Tongue (tissue), 2 donors: ENCODE data around the gene TPCN2. TPM values are rescaled to one million over a fixed set of nuclear protein-coding genes. Genes with fewer than 3 reads are reported as not detected.
A peak's percentile ranks its signal among the peaks of the same experiment; 100 is the strongest.

Experiments used
- DNase-seq: peaks from one replicate; pipeline ENCODE4 v3.0.0-alpha.2; 2015
- total RNA-seq: library from RNA; depleted of rRNA; stranded (reverse); fragments of >200 nt; gene quantifications from one replicate; pipeline ENCODE4 v1.2.3, GENCODE V29; 2014

The TPCN2 gene
- total RNA-seq, 1 donor from 2014 or later = 11.5 TPM

DNA sequence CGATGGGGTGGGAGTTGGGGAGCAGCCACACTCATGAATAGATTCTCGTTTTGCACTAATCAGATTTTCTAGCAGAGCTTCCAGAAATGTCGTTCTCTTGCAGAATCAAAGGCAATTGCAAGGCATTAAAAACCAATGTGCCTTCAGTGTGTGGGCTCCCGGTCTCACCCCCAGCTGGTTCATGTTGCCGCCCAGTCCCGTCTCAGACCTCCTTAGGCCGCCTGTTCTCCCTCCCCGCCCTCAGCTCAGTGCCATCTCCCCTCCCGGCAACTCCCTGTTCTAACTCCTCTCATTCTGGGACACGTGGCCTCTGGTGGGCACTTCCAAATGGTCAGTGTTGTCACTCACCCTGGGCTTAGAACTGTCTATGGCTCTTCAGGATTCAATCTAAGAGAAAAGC, 64.5 kb downstream of the TPCN2 start:
- no peak for DNase-seq

DNA sequence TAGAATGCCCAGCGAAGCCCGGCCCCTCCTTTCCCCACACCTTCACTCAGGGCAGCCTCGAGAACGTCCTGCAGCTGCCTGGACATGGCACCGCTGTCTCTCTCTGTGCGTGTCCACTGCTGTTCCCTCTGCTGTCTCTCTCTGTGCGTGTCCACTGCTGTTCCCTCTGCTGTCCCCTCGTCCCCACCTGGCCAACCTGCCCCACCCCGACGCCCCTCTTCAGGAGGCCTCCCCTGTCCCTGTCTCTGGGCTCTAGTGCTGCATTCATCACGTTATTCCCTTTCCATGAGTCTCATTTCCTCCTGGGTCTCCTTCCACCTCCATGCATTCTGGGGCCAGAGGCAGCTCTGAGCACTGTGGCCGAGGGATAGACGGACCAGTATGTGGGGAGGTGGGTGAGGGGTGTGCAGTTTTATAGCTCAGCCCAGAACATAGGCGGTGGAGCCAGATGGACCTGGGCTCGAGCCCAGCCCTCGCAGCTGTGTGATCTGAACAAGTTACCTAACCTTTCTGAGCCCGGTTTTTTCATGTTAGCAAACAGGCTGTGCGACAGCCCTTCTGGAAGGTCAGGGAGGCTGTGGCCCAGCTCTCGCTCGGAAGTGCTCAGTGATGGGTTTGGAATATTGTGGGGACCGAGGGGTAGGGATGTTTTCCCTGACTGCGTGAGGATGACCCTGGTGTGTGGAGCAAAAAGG, 65.1 kb downstream of the TPCN2 start:
- no peak for DNase-seq

DNA sequence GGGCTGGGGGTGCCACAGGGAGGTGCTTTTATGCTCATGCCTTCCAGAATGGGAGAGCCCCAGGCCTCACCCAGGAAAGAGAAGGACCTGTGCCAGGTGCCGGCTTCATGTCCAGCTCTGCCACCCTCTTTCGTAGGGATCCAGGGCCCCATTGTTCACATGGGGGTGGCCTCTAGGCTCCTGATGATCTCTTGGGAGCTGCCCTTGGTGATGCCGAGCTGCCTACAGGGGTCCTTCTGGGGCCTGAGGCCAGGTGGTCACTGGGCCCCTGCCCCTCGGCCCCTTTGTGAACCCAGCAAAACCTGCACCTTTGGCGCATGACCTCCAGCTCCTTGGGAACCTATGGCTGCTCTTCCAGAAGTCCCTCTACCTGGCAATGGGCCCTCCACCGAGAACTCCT, 65.6 kb downstream of the TPCN2 start:
- no peak for DNase-seq

DNA sequence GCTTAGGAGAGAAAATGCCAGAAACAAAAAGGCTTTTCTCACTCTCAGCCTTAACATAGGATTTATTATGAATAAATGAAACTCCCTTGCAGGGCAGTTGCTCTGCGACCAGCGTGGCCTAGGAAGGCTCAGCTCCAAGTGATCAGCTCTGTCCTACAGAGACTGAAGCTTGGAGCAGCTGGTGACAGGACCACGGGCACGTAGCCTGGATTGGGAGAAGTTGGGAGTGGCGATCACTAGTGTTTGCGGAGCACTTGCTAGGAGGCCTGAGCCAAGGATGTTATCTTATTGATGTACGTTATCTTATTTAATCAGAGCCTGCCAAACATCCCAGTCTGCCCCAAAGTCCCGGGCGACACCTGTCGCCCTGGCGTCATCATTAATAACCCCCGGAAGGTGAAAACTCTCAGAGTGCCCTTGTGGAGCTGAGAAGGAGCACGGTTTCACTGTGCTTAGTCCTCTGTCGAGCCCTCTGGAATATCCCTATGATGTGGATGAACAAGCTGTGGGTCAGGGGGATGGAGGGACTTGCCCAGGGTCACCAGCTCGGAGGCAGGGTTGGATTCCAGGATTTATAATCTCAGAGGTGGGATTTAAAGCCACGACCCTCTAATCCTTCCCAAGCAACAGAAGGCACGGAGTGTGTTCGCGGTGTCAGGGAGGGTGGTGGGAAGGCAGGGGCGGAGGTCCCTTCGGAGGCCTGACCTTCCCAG, 66.2 kb downstream of the TPCN2 start:
- no peak for DNase-seq

DNA sequence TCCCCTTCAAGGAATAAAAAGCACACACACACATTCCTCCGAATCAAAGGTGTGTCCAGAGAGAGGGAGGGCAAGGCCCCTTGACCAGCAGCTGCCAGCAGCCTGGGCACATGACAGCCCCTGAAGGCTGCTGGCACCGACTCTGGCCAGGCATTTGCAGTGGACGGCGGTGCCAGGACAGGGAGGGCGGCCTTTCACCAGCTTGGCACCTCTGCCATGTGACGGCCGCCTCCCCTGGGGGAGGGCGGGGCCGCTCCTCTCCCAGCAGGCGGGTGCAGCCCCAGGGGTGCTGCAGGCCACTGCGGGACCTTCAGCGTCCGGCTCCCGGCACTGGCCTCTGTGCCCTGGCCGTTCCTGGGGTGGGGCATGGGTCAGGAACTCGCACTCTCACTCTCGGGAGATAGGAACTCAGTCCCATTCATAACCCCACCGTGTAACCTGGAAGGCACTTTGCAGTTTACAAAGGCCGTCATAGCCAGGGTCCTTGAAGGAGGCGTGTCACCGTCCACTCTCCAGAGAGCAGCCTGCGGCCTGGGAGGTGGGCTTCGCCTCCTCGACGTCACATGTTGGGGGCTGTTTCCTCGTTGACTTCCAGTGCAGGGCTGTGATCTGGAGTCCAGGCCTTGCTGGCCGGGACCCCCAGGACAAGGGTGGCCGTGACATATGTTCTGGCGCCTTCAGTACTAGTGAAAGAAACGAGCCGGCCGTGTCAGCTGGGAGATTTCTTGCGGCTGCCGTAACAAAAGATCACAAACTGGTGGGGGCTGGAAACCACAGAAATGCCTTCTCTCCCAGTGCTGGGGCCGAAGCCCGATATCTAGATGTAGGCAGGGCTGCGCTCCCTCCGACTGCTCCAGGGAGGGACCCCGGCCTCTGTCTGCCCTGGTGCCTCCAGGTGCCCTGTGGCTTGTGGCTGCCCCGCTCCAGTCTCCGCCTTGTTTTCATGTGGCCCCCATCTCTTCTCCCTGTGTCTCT, 67.1 kb downstream of the TPCN2 start:
- peak; percentile 66 for DNase-seq

DNA sequence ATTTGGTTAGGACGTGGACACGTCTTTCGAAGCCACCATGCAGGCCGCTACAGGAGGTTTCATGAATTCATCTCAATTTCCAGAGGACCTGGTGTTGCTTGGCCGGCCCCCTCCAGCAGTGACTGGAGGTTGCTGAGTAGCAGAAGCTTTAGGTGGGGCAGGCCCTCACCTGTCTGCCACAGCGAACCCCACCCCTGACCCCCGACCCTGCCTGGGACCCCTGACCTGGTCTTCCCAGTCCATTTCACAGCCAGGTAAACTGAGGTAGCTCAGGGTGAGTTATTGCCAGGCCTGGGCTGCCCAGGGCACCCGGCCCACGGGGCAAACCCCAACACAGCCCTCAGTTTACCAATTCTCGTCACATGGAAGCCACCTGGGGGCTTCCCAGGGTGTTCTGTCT, 67.9 kb downstream of the TPCN2 start:
- no peak for DNase-seq

DNA sequence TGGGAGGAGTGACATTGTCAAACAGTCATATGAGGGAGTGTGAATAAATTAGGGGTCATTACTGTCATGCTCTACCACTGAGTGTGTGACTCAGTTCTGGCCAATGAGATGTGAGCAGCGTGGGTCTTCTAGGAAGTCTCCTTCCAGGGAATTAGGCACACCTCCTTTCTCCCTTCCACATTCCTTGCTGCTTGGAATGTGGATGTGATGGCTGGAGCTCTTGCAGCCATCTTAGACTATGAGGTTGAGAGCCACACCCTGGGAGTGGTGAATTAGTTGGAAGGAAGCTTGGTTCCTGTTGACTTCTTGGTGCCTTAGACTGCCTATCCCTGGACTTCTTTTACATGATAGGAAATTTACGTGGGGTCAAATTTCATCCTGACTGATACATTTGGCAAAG, 70.5 kb downstream of the TPCN2 start:
- DNase-seq = no peak

DNA sequence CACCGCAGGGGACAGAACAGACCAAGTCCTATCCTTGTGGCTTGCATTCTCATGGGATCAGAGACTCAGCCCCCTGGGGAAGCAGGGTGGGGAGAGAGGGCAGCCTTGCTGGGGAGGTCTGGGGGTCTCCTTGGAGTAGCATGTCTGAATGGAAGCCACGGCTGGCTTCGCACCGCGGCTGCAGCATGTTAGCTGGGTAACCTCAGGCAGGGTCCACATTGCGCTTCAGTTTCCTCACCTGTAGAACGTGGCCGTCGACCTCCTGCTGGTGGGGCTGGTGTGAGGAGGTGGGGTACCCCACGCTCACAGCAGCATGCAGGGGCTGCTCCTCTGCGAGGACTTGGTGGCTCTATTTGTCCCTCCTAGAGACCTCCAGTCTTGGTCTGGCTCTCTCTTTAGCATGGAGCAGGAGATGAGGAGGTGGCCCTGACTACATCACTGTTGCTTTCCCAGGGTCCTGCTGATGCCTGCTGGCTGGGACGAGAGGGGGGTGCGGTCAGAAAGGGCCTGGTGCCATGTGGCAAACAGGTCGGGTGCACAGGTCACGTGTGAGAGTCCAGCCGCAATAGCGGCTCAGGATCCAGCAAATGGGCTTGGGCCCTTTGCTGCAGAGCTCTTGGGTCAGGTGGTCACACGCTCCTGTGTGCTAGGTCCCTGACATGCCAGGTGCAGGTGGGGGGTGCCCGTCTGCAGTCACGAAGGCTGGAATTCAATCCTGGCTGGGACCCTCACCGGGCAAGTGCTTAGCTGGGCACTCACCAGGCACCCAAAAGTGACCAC, 71.6 kb downstream of the TPCN2 start:
- no peak for DNase-seq

DNA sequence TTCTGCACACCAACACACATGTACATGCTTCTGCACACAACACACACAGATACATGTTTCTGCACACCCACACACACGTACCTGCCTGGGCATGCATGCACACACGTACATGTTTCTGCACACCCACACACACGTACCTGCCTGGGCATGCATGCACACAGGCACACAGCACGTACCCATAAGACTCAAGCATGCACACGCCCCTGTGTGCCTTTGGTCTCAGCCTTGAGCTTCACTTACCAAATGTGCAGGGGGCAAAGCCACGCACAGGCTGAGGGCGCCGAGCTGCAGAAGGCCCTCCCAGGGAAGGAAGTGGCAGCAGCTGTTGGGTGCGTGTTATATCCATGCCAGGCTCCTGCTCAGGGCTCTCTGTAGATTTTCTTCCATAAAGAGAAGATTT, 72.3 kb downstream of the TPCN2 start:
- DNase-seq = no peak

DNA sequence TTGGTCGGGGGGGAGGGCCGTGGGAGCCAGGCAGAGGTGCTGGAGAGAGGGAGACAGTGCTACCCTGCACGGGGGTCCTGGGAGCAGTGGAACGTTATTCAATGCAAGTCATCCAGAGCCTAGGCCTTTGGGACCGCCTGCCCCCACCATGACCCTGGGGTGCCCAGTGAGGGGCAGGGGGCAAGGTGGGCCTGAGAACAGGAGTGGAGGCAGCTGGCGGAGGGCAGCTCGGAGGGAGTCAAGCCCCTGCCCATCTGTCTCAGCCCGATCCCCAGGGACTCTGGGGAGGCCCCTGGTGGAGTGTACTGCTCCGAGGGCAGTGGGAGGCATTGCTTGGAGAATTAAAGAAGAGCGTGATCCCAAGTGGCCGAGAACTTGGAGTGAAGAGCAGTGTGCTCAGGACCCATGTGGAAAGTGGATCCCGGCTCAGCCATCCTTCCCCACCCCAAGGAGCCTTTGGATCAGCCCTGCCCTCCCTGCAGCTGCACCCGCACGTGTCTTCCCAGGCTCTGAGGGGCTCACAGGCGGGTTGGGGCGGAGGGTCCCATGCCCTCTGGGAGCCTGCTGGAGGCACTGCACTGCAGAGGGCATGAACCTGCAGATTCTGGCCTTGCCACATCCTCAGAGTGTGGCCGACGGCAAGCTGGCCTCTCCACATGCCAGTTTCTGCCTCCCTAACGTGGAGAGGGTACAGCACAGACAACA, 73.0 kb downstream of the TPCN2 start:
- DNase-seq = no peak

DNA sequence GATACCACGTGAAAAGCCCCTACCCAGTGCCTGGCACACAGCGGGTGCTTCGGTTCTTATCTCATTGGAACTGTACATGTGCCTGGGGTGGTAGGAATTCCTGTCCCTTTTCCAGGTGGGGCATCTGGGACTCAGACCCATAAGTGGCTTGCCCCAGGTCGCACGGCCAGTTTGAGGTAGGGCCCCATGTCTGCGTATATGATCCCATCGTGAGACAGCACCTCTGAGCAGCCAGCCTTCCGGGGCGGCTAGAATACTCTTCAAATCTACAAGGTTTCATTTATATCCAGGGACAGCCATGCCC, 73.5 kb downstream of the TPCN2 start:
- DNase-seq = no peak

DNA sequence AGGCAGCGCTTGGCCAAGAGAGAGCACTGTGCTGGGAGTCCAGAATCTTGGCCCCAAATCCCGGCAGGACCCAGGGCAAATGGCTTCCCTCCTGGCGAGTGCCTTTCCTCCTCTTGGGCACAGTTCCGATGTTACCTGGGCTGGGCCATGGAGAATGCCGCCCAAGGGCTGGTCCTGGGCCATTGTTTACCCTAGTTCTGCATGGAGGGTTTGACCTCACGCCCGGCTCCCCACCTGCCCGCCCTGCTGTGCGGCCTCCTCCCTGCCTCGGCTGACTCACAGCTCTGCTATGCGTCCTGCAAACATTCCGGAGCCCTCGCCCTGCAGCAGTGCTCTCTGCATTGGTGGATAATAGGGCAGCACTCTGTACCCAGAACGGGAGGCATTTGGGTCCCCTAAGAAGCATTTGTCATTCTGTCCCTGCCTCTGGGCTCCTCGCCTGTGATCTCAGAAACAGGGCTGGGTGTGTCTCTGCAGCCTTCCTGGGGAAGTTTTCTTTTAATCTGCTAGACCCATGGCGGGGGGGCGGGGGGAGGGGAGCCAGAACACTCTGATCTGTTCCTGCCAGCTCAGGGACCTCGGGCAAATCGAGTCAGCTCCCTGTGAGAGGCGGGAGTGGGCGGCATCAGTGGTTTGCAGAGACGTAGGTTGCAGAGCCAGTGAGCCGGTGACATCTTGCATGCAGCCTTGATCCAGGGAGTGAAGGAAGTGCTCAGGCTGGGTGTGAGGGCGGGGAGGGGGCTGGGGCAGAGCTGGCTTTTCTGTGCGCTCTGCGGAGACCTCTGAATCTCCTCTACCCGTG, 74.1 kb downstream of the TPCN2 start:
- DNase-seq = peak; percentile 77

DNA sequence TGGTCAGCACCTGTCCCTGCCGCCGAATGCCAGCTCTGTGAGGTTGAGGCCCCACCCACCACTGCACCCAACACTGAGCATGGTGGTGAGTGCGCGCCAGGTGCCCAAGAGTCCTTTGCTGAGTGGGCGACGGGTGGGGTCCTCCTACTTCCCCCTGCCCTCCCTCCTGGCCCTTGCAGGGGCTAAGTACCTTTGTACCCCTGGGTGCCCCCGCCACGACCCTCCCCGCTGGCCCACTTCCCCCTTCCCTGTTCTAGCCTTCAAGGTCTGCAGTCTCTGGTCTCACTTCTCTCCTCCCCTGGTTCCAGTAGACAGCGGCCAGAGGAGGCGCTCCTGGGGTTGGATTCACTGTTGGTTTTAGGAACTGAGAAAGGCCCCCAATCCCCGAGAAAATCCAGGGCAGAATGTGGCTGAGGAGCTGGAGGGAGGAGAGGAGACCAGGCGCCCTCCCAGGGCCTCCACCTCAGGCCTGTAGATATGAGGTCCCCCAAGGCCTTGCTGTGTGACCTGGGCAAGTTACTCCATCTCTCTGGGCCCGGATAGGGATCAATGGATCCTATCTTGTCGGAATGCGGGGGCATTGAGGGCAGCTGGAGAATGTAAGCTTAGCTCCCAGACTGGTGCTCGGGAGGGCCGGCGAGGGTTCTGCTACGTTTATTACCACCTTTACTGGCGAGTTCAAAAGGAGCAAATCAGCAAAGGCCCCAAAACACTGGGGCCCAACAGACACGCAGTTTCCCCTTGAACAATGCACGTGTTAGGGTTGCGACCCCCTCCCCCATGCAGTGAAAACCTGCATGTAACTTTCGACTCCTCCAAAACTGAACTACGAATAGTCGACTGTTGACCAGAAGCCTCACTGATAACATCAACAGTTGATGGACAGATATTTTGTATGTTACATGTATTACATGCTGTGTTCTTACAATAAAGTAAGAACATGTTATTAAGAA, 75.1 kb downstream of the TPCN2 start:
- no peak for DNase-seq

DNA sequence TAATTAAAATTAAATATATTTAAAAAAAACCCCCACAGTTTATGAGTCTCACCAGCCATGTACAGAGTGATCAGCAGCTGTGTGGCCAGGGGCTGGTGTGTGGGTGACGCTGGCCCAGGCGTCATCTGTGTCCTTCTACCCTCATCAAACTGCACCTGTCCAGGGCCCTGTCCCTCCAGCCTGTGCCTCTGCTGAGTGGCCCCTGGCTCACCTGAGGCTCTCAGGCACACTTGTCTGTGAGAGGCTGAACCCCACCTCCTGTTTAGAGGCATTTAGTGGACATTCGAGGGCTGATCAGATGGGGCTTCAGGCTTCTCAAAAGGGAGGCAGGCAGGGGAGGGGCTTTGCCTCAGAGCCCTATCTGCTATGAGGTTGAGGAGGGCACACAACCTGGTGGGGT, 77.1 kb downstream of the TPCN2 start:
- DNase-seq = no peak

DNA sequence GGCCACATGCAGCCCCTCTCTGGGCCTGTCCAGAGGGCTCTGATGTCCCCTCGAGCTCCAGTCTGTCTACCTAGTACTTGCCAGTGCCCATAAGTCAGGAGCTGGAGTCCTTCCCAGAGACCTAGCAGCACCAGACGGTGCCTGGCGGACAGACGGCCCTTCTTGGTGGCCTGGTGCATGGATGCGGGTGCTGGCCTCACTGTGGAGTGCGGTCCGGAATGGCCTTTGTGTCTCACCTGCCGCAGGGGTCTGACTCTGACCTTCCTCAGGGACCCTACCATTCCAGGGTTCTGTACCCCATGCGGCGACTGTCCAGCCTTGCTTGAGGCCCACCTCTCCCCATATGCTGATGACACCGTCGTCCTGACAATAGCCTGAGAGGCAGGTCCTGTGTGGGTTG, 77.6 kb downstream of the TPCN2 start:
- no peak for DNase-seq

DNA sequence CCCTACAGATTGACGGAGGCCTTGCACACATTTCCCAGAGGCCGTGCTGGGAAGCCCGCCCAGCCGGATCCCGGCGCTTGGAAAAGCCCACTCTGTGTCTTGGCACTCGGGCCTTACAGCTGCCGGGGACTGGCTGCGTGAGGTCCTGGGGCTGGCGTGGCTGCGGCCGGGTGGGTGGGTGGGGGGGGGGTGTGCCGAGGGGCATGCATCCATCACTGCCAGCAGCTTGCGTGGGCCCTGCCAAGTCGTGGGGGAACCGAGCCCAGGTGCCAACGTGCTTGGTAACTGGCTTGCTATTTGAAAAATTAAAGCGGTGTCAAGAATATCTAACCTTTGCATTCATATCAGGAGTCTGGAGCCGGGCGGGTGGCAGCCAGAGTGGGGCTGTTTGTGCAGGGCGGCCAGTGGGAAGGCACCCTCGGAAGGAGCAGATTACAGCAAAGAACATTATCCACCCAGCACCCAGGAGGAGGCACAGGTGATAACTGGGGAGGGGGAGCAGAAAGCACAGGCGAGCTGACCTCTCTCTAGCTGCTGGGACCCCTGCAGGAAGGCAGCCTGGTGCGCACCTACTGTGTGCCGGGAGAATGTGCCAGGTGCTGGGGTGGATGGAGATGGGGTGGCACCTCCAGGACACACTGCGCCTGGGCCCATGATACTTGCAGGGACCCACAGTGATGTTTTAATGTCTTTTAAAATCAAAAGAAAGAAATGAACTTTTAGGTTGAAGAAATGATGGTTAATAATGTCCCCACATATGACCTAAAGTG, 78.5 kb downstream of the TPCN2 start:
- DNase-seq = peak; percentile 83

DNA sequence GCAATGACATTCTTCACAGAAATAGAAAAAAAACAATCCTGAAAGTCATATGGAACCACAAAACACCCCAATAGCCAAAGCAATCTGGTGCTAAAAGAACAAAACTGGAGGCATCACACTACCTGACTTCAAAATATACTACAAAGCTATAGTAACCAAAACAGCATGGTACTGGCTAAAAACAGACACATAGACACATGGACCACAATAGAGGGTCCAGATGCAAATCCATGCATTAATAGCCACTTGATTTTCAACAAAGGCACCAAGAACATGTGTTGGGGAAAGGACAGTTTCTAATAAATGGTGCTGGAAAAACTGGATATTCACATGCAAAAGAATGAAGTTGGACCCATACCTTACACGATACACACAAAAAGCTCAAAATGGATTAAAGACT, 79.2 kb downstream of the TPCN2 start:
- no peak for DNase-seq

DNA sequence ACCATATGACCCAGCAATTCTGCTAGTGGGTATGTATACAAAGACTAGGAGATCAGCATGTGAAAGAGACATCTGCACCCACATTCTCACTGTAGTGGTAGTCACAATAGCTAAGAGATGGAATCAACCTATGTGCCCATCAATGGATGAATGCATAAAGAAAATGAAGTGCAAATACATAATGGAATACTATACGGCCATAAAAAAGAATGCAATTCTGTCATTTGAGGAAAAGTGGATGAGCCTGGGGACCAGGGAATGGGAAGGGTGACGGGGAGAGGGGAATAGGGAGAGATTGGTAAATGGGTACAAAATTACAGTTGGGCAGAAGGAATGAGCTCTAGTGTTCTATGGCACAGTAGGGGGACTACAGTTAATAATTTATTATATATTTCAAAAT, 80.3 kb downstream of the TPCN2 start:
- DNase-seq = no peak

DNA sequence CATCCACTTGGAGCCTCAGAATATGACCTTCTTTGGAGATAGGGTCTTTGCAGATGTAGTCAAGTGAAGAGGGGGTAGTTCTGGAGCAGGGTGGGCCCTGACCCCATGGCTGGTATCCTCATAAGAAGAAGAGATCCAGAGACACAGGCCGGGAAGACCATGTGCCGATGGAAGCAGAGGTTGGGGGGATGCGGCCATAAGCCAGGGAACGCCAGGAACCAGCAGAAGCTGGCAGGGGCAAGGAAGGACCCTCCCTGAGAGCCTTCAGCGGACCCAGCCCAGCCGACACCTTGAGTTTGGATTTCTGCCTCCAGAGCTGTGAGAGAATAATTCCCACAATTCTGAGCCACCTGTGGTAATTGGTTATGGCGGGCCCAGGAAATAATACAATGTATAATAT, 80.9 kb downstream of the TPCN2 start:
- DNase-seq = no peak
